Measurements from ENCODE around the gene DAB1.

The DAB1 gene

GRCh38 chr1:57411262-57411661, 12.6 kb downstream of the DAB1 start:
- no peak for DNase-seq (ENCODE audit: low read depth in 2 of 2)

DNA sequence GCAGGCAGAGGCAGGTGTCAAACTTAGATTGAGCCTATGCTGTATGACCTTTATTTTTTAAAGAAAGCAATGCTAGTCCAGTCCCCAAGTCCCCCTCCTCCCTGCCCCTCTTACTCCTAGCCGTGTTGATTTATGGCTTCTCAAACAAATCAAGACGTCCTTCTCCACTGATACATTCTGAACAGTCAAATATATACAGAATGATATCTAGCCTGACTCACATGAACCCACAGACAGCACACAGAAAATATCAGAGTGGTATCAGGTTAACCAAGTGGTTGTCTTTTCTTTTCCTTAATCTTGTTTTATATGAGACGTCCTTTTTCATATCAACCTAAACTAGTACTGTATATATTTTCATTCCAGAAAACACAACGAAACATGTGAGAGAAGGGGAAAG, 13.4 kb downstream of the DAB1 start:
- no peak for DNase-seq (ENCODE audit: low read depth in 2 of 2)

DNA sequence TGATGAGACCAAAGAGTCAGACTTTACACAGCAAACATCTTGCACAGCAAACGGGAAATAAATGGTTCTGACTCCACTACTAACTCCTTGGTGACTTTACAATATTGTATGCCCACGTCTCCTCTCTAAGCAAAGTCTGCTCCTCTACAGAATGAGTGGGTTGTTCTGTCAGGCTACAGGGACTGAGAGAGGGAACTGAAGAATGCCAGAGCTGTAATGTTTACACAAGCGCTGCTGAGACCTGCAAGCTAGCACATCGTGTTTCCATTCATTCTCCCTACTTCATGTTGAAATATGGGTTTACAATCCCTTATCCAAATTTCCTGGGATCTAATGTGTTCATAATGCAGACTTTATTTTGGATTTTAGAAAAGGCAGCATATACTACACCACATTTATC, 15.9 kb downstream of the DAB1 start:
- DNase-seq (ENCODE audit: low read depth in 2 of 2), result no peak

GRCh38 chr1:57406428-57406970, 17.4 kb downstream of the DAB1 start:
- DNase-seq (ENCODE audit: low read depth in 2 of 2), result no peak

GRCh38 chr1:57404884-57405283, 19.0 kb downstream of the DAB1 start:
- no peak for DNase-seq (ENCODE audit: low read depth in 2 of 2)

DNA sequence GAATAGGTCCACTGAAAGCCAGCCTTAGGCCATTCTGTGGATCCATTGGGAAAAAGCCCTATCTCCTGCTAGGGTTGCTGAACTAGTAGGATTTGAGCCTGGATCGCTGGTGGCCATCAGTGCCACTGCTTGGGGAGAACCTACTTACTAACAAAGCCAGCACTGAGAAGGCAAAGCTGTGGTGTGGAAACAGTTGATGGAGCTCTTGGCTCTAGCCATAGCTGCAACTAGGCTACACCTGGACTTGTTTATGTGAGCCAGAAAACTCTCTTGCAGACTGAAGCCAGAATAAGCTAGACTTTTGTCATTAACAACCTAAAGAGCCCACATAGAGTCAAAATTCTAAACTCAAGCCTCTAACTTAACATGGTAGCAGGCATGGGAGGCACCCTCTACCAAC, 20.7 kb downstream of the DAB1 start:
- no peak for DNase-seq (ENCODE audit: low read depth in 2 of 2)

DNA sequence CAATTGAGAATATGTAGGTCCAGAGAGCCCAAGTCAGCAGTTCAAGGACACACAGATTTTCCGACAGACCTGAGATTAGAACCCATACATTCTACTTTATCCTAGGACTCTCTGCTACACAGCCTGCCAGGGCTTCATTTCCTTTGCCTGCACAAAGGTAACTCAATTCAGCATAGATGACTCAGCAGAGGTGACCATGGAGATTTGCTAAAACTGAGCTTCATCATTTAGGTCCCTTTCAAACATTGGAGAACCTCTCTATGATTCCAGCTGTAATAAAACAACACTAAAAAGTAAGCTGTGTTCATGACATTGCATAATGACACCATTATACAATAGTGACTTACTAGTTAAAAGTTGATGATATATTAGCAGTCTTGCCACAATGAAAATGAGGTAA, 22.2 kb downstream of the DAB1 start:
- DNase-seq (ENCODE audit: low read depth in 2 of 2), result no peak

DNA sequence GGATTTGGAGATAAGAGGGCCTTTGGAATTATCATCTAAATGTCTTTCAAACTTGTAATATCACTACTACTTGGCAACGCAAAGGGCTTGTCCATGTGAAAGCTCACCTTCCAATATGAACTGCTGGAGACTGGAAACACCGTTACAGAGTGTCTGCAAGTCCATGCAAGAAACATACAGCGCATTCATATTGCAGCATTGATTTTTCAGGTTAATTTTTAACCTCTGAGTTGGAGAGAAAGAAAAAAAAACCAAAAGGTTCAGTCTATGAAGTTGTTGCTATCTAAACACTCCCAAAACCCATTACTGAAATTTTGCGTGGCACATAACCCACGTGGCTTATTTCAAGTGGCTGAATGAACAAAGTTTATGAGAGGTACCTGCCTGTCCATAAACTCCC, 23.8 kb downstream of the DAB1 start:
- DNase-seq (ENCODE audit: low read depth in 2 of 2), result no peak

DNA sequence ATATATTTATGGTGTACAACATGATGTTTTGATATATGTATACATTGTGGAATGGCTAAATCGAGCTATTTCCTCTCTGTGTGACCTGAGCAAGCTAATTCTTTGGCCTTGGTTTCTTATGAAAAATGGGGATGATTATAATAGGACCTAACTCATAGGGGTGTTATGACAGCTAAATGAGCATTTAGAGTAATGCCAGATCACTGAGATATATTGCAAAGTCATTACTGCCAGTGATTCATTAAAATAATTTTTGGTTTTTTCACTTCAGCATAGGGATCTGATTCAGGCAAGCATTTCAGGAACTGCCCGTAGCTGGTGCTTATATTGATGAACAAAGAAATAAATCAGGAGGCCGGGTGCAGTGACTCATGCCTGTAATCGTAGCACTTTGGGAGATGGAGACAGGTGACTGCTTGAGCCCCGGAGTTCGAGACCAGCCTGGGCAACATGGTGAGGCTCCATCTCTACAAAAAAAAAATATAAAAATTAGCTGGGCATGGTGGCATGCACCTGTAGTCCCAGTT, 30.7 kb downstream of the DAB1 start:
- DNase-seq (ENCODE audit: low read depth in 2 of 2), result no peak

DNA sequence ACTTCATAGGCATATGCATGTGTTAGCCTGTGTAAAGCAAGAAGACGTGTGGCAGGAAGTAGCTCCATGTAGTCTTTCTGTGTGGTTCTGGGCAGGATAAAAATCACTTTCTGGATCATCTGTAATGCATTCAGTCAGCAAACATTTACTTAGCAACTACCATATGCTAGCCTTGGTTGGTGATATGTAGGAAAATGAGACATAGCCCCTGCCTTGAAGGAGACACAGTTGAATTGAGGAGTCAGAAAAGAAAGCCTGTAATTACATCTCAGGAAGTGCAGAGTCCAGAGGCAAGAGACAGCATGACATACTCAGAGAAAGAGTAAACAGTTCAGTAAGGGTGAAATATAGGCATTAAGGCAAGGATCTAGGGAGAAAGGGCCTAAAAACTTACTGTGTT, 38.5 kb downstream of the DAB1 start:
- DNase-seq (ENCODE audit: low read depth in 2 of 2), result no peak

DNA sequence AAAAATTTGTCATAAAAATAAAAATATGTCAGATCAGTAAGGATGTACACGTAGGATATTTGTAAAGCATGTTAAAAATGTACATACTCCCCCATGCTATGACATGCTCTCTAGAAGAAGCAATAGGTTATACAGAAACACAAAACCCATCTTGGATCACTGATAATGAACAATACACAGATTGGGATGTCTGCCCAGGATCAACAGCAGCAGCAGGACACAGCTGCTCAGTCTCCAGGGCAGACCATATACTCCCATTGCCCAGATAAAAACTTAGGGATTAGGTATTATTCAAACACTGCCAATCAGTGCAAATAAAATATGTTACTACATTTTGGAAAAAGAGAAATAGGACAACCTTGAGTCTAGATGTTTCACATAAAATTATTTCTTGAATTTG, 39.0 kb downstream of the DAB1 start:
- DNase-seq (ENCODE audit: low read depth in 2 of 2), result no peak

DNA sequence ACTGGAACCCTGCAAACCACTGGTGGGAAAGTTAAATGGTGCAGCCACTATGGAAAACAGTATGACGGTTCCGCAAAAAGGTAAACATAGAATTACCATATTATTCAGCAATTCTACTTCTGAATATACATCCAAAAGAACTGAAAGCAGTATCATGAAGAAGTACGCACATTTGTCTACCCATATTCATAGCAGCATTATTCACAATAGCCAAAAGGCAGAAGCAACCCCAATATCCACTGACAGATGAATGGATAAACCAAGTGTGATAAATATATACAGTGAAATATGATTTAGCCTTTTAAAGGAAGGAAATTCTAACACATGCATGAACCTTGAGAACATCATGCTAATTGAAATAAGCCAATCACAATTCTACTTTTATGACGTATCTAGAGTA, 39.6 kb downstream of the DAB1 start:
- DNase-seq (ENCODE audit: low read depth in 2 of 2), result no peak

GRCh38 chr1:57381871-57382270, 42.0 kb downstream of the DAB1 start:
- DNase-seq (ENCODE audit: low read depth in 2 of 2), result no peak

DNA sequence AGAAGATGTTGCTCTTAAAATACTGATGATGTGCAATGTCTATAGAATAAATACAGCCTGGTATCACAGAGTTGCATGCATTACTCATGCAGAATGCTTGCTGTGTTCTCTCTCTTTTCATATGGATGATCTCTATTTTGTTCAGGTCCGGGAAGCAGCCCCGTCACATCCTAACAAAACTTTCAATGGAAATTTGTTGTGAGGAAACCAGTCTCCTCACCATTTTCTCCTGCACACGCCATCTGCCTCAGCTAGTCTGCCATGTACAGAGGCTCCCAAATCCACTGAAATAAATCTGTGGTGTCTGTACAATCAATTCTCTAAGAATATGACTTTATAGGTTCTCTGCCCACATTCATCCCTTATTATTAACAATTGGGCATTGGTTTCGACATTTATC, 42.4 kb downstream of the DAB1 start:
- DNase-seq (ENCODE audit: low read depth in 2 of 2), result no peak

- no peak for DNase-seq (ENCODE audit: low read depth in 2 of 2)
These were observed 42.9 kb downstream of the DAB1 start for GRCh38 chr1:57380923-57381322.

DNA sequence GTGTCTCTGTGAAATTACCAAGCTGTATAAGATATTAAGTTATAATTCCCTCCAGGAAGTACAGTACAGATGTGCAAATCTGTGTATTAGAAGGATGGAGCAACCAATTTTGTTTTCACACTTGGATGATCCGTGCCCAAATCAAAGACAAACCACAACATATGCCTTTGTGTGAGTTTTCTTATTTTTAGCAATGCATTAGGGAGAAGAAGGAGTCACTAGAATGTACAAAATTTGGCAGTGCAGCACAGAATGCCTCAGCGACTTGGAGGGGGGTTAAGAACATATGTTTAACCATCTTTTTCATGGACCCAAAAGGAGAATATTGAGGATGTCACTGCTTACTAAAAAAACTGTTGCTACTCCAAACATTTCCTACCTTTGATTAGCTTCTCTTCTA, 45.3 kb downstream of the DAB1 start:
- no peak for DNase-seq (ENCODE audit: low read depth in 2 of 2)

DNA sequence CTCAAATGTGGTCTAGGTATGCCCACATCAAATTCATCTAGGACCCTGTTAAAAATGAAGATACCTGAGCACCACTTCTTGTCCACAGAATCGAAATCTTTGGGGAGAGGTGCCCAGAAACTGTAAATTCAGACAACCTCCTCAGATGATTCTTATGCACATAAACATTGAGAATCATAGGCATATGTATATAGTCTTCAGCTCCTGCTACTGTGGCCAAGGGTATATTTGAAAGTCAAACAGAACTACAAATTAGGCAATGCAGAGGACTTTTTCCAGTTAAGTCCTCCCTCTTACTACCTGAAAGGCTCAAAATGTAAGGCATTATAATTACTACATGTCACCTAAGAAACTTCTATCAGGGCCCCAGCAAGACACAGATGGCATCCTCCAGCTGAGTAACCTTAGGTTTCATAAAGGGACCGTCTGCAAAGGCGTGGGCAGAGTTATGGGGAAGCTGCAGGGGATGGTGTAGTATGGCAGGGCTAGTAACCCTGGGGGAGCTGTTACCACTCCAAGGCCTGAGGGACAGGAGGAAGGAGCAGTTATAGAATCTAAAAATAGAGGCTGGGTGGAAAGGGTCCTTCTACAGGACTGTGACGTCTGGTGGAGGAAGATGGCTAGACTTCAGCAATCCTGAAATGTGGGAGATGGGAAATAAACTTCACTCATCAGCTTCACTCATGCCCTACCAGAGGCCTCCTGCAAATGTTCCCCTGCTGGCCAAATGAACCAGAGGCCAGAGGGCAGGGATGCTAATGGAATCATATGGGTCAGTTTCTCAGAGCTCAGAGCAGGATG, 46.3 kb downstream of the DAB1 start:
- no peak for DNase-seq (ENCODE audit: low read depth in 2 of 2)

DNA sequence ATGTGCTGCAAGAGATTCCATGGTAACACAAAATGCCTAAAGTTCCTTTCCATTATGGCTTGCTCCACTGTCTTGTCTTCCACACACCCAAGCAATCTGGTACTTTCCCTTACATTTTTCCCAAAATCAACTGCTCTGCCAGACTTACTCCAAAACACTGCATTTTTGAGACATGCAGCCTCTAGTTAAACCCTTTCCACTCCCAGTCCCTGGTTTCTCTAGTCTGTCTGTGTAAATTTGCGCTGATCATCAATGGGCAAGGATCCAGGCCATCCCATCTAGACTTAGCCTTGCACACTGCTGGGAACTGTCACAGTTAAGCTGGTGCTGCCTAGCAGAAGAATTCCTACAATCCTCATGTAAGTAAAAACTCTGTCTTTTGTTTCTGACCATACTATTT, 47.8 kb downstream of the DAB1 start:
- no peak for DNase-seq (ENCODE audit: low read depth in 2 of 2)

GRCh38 chr1:57369889-57370288, 54.0 kb downstream of the DAB1 start:
- DNase-seq (ENCODE audit: low read depth in 2 of 2), result no peak

- no peak for DNase-seq (ENCODE audit: low read depth in 2 of 2)
These were observed 55.9 kb downstream of the DAB1 start for GRCh38 chr1:57367945-57368344.

DNA sequence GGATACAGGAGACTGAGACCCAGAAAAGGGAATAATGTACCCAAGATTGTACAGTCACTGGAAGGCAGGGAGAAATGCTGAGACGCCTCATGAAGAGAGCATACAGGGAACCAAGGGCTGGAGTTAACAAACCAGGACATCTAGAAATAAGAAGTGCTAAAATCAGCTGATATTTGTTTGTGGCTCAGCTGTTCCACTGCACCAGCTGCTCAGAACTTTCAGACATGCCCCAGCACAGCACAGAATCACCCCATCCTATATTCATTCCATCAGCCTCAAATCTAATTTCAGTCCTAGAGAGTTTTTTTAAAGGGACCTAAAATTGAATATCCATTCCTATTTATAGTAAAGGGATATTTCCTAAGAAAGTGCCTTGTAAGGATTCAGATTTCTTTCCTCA, 60.2 kb downstream of the DAB1 start:
- DNase-seq (ENCODE audit: low read depth in 2 of 2), result no peak

- no peak for DNase-seq (ENCODE audit: low read depth in 2 of 2)
These were observed 60.7 kb downstream of the DAB1 start for GRCh38 chr1:57363165-57363564.

GRCh38 chr1:57362480-57362879, 61.4 kb downstream of the DAB1 start:
- DNase-seq (ENCODE audit: low read depth in 2 of 2), result no peak

DNA sequence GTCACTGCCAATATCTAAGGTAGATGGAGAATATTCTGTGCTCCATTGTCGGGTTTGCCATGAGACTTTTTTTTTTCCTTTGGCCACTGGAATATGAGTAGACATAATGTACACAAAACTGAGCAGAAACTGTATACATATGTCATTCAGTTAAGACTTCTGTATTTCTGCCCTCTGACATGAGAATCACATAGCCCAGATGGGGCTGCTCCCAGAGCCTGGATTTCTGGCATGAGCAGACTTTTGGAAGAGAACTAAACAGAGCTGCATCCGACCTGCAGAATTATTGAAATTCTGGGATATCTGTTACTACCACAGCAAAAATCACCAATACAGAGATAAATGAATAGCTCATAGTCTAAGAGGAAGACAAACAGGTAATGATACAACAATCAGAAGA, 62.3 kb downstream of the DAB1 start:
- DNase-seq (ENCODE audit: low read depth in 2 of 2), result no peak
